ENCODE results near the gene OSBP2.
"Not testable (repeated sequence)": the region's sequence is repeated elsewhere in the genome, so short reads cannot be mapped to it uniquely, and the experiment has no call there.

OSBP2 gene

DNA sequence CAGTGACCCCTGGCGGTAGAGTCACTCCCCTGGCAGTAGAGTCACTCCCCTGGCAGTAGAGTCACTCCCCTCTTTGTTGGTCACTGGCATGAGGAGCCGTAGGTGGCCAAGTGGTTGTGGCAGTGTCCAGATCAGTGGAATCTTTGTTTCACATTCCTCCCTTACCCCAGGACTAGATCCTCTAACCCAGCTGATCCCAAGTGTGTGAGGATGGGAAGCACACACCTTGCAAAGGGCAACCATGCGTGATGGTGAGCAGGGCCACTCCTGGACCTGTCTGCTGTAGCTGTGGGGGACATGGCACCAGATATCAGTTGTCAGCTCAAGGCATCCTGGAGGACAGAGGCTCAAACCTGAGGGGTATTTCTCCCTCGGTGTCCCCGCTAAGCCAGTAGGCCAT lies 37.8 kb downstream of the OSBP2 start:
- no peak for DNase-seq (ENCODE audit: low read depth)
- no peak for TF ChIP-seq CTCF (IDR thresholded peaks at IDR 0.05; ENCODE audit: insufficient read depth, low read depth, low read length, missing control alignments)
- no peak overlapping the region for H3K4me3 ChIP-seq (ENCODE audit: low read length)

- no peak for TF ChIP-seq CTCF (IDR thresholded peaks at IDR 0.05; ENCODE audit: insufficient read depth, low read depth, low read length, missing control alignments)
- peak; percentile 18 for DNase-seq (ENCODE audit: low read depth)
- no peak overlapping the region for H3K4me3 ChIP-seq (ENCODE audit: low read length)
Observed at GRCh38 chr22:30733181-30733631, 38.5 kb downstream of the OSBP2 start.

GRCh38 chr22:30740007-30740406 lies 45.3 kb downstream of the OSBP2 start:
- DNase-seq (ENCODE audit: low read depth), result peak; percentile 29
- not testable (repeated sequence) for H3K4me3 ChIP-seq (ENCODE audit: low read length)

- DNase-seq (ENCODE audit: low read depth); H3K4me3 ChIP-seq (ENCODE audit: low read length): not testable (repeated sequence)
Observed at GRCh38 chr22:30740511-30740910, 45.8 kb downstream of the OSBP2 start.

- no peak for TF ChIP-seq CTCF (IDR thresholded peaks at IDR 0.05; ENCODE audit: insufficient read depth, low read depth, low read length, missing control alignments)
- DNase-seq (ENCODE audit: low read depth), result peak; percentile 42
- H3K4me3 ChIP-seq (ENCODE audit: low read length), result no peak overlapping the region
Observed at GRCh38 chr22:30742291-30743256, 47.9 kb downstream of the OSBP2 start.

- H3K4me3 ChIP-seq (ENCODE audit: low read length), result no peak overlapping the region
- no peak for TF ChIP-seq CTCF (IDR thresholded peaks at IDR 0.05; ENCODE audit: insufficient read depth, low read depth, low read length, missing control alignments)
- DNase-seq (ENCODE audit: low read depth), result no peak
Observed at GRCh38 chr22:30743257-30744020, 48.8 kb downstream of the OSBP2 start.

DNA sequence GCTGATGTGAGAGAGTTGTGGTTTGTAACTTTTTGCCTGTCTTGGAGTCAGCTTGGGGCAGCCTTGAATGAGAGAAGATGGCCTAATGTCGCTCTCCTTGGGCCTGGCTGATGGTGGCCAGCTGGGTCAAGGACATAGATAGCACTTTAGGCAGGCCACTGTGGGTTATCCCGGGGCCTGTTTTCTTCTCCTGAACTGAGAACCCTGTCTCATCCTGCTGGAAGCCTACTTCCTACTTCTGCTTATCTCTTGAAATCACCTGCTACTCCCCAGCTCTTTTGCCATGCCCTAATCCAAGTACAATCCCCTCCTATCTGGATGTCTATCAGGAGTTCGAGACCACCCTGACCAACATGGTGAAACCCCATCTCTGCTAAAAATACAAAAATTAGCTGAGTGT lies 49.5 kb downstream of the OSBP2 start:
- no peak for TF ChIP-seq CTCF (IDR thresholded peaks at IDR 0.05; ENCODE audit: insufficient read depth, low read depth, low read length, missing control alignments)
- no peak for DNase-seq (ENCODE audit: low read depth)
- no peak overlapping the region for H3K4me3 ChIP-seq (ENCODE audit: low read length)
